ENCODE data around the gene SUFU. TPM values are rescaled to one million over a fixed set of nuclear protein-coding genes. Genes with fewer than 3 reads are reported as not detected.

SUFU gene
- total and polyA plus RNA-seq, 2 donors from 2014 or later = 6.5 to 18.9 TPM

DNA sequence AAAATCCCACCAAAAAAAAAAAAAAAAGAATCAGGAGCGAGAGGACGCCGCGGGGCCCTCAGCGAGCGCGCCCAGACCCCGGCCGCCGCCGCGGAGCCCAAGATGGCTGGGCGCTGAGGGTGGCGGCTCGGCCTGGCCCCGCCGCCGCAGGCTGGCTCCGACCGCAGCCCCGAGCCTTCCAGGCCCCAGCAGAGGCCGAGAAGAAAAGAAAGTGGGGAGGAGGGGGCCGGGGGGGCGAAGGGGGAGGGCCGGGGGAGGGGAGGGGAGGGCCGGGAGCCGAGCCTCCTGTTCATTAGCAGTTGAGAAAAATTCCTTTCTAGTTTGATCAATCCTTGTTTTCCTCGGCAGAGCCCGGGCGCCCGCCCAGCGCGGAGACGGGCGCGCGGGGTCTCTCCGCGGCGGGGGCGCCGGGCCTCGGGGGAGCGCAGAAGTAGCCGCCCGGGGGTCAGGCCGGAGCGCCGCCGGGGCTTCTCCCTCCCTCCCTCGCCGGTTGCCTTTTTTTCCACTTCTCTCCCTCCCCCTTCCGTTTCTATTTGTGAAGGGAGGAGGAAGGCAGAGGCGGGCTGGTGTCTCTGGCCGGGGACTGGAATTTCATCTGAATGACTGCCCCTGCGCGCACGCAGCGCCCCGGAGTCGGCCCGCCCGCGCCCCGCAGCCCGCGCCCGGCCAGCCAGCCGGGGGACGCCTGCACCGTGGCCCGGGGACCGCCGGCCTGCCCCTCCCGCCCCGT lies 139.7 kb downstream of the SUFU start:
- H3K4me3 ChIP-seq (ENCODE audit: low read length in 3 of 3) = peak overlapping the region; percentile 72 to 99 (median 75)
- DNase-seq (peak; percentile 74 to 91 (median 89)), FAIRE-seq (no peak)
- TF ChIP-seq, protein P1, sequence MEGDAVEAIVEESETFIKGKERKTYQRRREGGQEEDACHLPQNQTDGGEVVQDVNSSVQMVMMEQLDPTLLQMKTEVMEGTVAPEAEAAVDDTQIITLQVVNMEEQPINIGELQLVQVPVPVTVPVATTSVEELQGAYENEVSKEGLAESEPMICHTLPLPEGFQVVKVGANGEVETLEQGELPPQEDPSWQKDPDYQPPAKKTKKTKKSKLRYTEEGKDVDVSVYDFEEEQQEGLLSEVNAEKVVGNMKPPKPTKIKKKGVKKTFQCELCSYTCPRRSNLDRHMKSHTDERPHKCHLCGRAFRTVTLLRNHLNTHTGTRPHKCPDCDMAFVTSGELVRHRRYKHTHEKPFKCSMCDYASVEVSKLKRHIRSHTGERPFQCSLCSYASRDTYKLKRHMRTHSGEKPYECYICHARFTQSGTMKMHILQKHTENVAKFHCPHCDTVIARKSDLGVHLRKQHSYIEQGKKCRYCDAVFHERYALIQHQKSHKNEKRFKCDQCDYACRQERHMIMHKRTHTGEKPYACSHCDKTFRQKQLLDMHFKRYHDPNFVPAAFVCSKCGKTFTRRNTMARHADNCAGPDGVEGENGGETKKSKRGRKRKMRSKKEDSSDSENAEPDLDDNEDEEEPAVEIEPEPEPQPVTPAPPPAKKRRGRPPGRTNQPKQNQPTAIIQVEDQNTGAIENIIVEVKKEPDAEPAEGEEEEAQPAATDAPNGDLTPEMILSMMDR (IDR thresholded peaks at IDR 0.05; ENCODE audit: borderline replicate concordance, extremely low read depth, insufficient read depth) = no peak
- peaks cover 0 to 8% (median 4%) of the 10 kb centered on the region in 3 donors for H3K36me3 ChIP-seq (ENCODE audit: control insufficient read depth in 2 of 3, insufficient read depth in 3 of 3, low read length in 3 of 3)
- intact Hi-C loops (cut with DNase I) = no loop called here
- H3K27me3 ChIP-seq (ENCODE audit: control insufficient read depth, insufficient read depth, low read length) = no peaks in the 10 kb centered on the region
- peak overlapping the region in 2 of 3 donors; percentile 65 to 86 for H3K9ac ChIP-seq (ENCODE audit: low read length in 3 of 3)
- H3K27ac ChIP-seq (ENCODE audit: low read depth in 2 of 2, low read length in 2 of 2) = peak overlapping the region; percentile 97 to 99
- H3K4me1 ChIP-seq (ENCODE audit: control insufficient read depth in 2 of 3, insufficient read depth in 2 of 3, low read depth in 1 of 3, low read length in 3 of 3) = peaks cover 6 to 20% (median 19%) of the 10 kb centered on the region in 3 donors
- H3K9me3 ChIP-seq (ENCODE audit: control insufficient read depth in 2 of 3, insufficient read depth in 1 of 3, low read length in 3 of 3) = no peaks in the 10 kb centered on the region

DNA sequence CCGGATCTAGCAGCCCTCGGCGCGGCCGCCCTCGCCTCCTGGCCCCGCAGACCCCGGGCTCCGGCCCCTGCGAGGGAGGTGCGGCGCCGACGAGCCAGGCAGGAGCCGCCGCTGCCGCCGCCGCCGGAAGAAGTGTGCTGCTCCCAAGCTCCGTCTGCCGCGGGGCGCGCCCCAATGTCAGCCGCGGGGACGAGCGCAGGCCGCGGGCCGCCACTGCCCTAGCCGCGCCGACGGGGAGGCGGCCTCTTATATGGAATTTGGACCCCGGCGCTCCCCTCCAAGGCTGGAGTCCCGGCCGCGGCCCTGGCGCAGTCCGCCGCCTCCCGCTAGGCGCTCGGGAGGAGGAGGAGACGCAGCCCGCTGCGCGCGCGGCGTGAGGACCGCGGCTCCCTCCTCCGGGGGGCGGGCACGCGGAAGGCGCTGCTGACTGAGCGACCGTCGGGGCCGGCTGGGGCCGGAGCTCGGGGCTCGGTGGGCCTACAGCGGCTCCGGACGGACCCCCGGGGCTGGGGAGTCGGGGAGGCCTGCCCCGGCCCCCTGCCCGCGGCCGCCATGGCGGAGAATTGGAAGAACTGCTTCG lies 140.4 kb downstream of the SUFU start, which contains the start of gene TRIM8:
TSS of gene TRIM8 (plus strand) at position 414 of the 580 bp plus-strand sequence. CDS start at position 553, 139 bp downstream.
- Histone ChIP-seq H3K9me3 (ENCODE audit: control insufficient read depth in 2 of 3, insufficient read depth in 1 of 3, low read length in 3 of 3) (no peaks in the 10 kb centered on the region), H3K27me3 (ENCODE audit: control insufficient read depth, insufficient read depth, low read length) (no peaks in the 10 kb centered on the region), H3K4me3 (ENCODE audit: low read length in 3 of 3) (peak within 1 kb of the TSS; percentile 78 to 99 (median 86)), H3K27ac (ENCODE audit: low read depth in 2 of 2, low read length in 2 of 2) (peak within 1 kb of the TSS; percentile 97 to 99), H3K9ac (ENCODE audit: low read length in 3 of 3) (peak within 1 kb of the TSS; percentile 76 to 97 (median 81)), H3K36me3 (ENCODE audit: control insufficient read depth in 2 of 3, insufficient read depth in 3 of 3, low read length in 3 of 3) (peaks cover 0 to 12% (median 4%) of the 10 kb centered on the region in 3 donors), H3K4me1 (ENCODE audit: control insufficient read depth in 2 of 3, insufficient read depth in 2 of 3, low read depth in 1 of 3, low read length in 3 of 3) (peaks cover 6 to 27% (median 26%) of the 10 kb centered on the region in 3 donors)
- TF ChIP-seq, protein P1 (IDR thresholded peaks at IDR 0.05; ENCODE audit: borderline replicate concordance, extremely low read depth, insufficient read depth) = no peak
- intact Hi-C loops (cut with DNase I) = no loop called here
- no peak for FAIRE-seq
- DNase-seq = peak in 2 of 5 donors; percentile 74 to 90

DNA sequence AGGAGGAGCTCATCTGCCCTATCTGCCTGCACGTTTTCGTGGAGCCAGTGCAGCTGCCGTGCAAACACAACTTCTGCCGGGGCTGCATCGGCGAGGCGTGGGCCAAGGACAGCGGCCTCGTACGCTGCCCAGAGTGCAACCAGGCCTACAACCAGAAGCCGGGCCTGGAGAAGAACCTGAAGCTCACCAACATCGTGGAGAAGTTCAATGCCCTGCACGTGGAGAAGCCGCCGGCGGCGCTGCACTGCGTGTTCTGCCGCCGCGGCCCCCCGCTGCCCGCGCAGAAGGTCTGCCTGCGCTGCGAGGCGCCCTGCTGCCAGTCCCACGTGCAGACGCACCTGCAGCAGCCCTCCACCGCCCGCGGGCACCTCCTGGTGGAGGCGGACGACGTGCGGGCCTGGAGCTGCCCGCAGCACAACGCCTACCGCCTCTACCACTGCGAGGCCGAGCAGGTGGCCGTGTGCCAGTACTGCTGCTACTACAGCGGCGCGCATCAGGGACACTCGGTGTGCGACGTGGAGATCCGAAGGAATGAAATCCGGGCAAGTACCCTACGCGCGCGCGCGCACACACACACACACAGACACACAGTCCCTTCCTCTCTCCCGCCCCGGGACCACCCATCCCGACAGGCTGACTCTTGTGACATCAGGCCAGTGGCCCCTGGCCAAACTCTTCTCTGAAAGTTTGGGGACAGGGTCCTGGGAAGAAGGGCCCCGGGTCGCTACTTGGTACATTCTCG lies 141.0 kb downstream of the SUFU start:
- H3K4me1 ChIP-seq (ENCODE audit: control insufficient read depth in 2 of 3, insufficient read depth in 2 of 3, low read depth in 1 of 3, low read length in 3 of 3) = peaks cover 6 to 33% (median 32%) of the 10 kb centered on the region in 3 donors
- peaks cover 0 to 12% (median 4%) of the 10 kb centered on the region in 3 donors for H3K36me3 ChIP-seq (ENCODE audit: control insufficient read depth in 2 of 3, insufficient read depth in 3 of 3, low read length in 3 of 3)
- H3K27me3 ChIP-seq (ENCODE audit: control insufficient read depth, insufficient read depth, low read length) = no peaks in the 10 kb centered on the region
- DNase-seq = peak; percentile 82 to 94 (median 88)
- FAIRE-seq = no peak
- H3K9me3 ChIP-seq (ENCODE audit: control insufficient read depth in 2 of 3, insufficient read depth in 1 of 3, low read length in 3 of 3) = no peaks in the 10 kb centered on the region
- H3K9ac ChIP-seq (ENCODE audit: low read length in 3 of 3) = peak overlapping the region; percentile 76 to 97 (median 81)
- H3K4me3 ChIP-seq (ENCODE audit: low read length in 3 of 3) = peak overlapping the region; percentile 78 to 97 (median 86)
- H3K27ac ChIP-seq (ENCODE audit: low read depth in 2 of 2, low read length in 2 of 2) = peak overlapping the region; percentile 97 to 99
- TF ChIP-seq, protein P1 (IDR thresholded peaks at IDR 0.05; ENCODE audit: borderline replicate concordance, extremely low read depth, insufficient read depth) = peak; percentile 39
- intact Hi-C loops (cut with DNase I) = no loop called here
